ENCODE results near the gene MIAT. TPM values are rescaled to one million over a fixed set of nuclear protein-coding genes. Genes with fewer than 3 reads are reported as not detected.

The MIAT gene
- polyA plus RNA-seq, 1 donor = 0.13 TPM

DNA sequence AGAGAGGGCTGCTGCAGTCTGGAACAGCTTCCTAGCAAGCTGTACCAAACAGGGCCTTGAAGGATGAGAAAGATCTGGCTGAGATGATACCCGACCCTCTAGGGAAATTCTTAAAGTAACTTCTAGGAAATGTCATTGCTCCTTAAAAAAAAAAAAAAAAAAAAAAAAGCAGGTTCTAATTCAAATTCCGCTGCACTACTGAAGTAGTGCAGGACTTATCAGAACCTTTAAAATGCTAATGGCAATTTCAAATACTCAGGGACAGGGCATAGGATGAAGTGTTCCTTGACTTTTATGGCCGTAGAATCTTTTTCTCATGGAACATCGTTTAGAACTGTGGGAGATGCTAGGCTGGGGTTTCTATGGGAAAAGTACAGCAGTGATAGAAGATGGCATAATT, 13.1 kb downstream of the MIAT start:
- DNase-seq = no peak

- DNase-seq = no peak
Measured at GRCh38 chr22:26671317-26672059, 14.1 kb downstream of the MIAT start.

DNA sequence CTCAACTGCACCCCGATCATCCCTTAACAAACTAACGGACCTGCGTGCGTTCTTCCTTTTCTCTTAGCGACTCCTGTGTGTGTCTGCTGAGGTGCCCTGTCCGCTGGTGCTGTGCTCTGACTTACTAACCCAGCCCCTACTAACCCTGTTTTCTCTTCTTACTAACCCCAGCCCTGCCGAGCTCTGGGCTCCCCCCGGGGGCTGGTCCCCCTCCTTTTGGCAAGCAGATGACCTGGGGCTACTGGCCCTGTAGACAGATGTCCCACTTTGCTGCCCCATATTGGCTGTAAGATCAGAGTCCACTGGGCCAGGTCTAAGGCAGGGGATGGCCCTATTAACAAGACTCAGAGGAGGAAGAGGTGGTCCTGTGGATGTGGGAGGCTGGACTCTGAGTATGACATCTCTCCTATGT, 14.7 kb downstream of the MIAT start:
- no peak for DNase-seq

- DNase-seq = peak; percentile 95
Measured at GRCh38 chr22:26672590-26673468, 15.4 kb downstream of the MIAT start.

GRCh38 chr22:26673486-26673885, 16.1 kb downstream of the MIAT start:
- no peak for DNase-seq

- no peak for DNase-seq
Measured at GRCh38 chr22:26674211-26675190, 17.1 kb downstream of the MIAT start.

DNA sequence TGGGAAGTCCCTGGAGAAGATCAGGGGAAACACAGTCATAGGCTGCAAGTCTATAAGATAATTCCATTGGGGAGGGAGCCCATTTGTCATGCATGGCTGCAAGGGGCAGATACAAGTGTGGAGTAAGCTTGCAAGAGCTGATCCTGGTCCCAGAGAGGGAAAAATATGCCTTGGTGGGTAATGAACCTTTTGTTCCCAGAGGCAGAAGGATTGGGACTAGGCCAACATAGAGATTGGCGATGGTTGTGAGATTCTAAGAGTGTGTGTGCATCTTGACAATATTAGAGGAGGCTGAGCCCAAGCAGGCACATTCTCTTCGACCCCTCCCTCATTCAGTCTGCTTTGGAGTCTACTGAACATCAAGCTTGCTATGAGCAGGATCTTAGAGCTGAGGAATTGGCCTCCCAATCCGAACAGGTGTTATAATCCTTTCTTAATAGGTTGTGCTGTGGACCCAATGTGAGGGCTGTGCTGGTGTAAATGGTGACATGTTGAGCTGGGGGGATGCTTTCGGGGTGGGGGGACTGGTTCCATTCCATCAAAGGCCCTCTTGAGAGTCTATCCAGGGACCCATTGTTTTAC, 18.4 kb downstream of the MIAT start:
- DNase-seq = no peak

- no peak for DNase-seq
Measured at GRCh38 chr22:26677217-26677616, 19.8 kb downstream of the MIAT start.

DNA sequence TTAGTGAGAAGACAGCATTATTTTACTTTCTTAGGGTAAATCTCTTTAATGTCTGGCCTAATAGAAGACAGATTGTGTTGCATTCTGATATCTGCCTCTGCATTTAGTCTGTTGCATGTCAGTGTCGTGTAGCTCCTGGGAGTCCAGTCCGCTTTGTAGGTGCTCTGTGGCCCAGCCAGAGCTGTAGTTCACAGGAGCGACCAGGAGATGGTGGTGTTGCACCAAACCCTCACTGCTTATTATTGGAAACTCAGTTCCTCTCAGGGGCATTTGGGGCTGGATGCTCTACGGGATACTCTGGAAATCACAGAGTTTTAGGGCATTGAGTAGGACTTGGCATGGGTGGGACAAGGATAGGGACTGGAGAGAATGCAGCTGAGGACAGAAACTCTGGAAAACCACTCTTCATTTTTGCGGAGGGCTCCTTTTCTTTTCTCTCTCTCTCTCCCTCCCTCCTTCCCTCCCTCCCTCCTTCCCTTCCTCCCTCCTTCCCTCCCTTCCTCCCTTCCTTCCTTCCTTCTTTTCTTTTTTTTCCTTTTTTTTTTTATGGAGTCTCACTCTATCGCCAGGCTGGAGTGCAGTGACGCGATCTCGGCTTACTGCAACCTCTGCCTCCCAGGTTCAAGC, 21.7 kb downstream of the MIAT start:
- peak; percentile 74 for DNase-seq

DNA sequence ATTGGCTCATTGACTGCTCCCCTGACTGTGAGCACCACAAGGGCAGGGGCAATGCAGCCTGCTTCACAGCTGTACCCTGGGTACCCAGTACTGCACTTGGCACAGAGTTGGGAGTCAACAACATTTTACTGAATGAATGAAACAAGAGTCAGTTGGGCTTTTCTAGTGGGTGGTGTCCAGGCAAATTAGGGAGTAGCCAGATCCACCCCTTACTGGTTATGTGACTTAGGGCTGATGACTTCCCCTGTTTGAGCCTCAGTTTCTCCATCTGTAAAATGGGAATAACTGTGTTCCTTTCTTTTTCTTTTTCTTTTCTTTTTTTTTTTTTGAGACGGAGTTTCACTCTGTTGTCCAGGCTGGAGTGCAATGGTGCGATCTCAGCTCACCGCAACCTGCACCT, 23.1 kb downstream of the MIAT start:
- DNase-seq = no peak

- DNase-seq = no peak
Measured at GRCh38 chr22:26681395-26681821, 24.0 kb downstream of the MIAT start.

GRCh38 chr22:26684168-26684567, 26.8 kb downstream of the MIAT start:
- no peak for DNase-seq

DNA sequence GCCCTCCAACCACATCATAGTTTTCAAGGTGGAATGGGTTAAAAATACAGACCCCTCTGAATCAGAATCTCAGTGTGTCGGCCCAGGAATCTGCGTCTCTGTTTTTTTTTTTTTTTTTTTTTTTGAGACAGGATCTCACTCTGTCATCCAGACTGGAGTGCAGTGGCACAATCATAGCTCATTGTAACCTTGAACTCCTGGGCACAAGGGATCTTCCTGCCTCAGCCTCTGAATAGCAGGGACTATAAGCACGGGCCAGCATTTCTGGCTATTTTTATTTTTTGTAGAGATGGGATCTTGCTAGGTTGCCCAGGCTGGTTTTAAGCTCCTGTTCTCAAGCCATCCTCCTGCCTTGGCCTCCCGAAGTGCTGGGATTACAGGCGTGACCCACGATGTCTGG, 28.2 kb downstream of the MIAT start:
- DNase-seq = no peak

- DNase-seq = no peak
Measured at GRCh38 chr22:26687439-26687838, 30.1 kb downstream of the MIAT start.

GRCh38 chr22:26689513-26690301, 32.3 kb downstream of the MIAT start:
- no peak for DNase-seq

DNA sequence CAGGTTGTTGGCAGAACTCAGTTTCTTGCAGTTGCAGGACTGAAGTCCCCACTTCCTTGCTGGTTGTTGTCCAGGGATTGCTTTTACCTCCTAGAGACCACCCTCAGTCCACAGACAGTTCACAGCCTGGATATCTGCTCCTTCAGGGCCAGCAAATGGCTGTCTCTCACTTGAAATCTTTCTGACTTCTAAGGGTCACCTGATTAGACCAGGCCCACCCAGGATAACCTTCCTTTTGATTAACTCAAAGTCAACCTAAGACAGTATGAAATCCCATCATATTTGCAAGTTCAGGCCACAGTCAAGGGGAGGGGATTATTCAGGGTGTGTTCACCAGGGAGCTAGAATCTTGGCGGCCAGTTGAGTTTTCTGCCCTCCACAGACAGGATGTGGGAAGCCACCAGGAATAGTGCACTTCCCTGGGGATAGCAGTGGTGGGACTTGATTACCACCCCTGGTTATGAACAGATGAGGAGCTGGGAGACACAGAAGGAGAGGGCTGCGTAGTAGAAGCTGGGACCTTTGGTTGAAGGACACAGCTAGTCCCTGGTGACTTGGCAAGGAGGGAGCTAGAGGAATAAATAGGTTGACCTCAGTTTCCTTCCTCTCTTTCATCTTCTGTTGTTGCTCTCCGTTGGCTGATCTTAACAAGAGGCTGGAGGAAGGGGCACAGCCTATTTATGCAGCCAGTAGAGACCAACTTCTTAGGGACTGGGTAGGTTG, 33.4 kb downstream of the MIAT start:
- no peak for DNase-seq

- DNase-seq = no peak
Measured at GRCh38 chr22:26691377-26691716, 34.0 kb downstream of the MIAT start.

DNA sequence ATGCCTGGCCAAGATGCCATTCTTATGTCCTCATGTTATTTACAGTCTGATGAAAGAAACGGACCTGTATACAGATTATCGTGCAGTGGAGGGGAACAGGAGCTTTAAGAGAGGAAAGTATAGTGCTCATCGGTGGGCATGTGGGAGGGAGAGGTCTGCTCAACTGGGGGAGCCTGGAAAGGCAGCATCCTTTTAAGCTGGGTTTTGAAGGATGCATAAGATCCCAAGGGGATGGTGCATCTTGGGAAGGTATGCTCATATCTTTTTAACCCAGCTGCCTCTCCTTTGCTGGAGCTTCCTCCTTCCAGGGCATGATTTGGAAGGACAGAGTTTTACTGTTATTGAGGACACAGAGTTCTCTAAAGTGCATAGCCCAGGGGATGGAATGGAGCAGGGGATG, 34.8 kb downstream of the MIAT start:
- DNase-seq = no peak

DNA sequence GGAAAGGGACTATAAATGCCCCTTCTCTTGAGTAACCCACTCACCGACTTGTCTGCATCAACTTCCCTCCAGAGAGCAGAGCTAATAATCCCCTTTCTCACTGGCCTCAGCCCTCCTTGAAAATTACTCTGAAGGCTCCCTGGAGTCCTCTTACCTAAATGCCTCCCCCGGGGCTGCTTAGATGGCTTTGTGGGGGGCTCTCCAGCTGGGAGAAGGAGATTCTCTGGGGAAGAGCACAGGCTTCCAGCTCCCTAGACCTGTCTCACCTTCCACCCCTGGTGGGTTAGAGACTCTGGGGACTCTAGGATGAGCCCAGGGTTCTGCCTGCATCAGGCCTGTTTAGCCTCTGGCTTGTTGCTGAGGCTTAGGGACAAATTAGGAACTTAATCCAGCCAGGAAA, 39.8 kb downstream of the MIAT start:
- DNase-seq = no peak

- no peak for DNase-seq
Measured at GRCh38 chr22:26700462-26700861, 43.1 kb downstream of the MIAT start.
